Middle frontal gyrus (tissue), 1 donor: ENCODE results near the gene ASMTL.

Source experiments
- DNase-seq: peaks from one replicate; pipeline ENCODE4 v3.0.0-alpha.2; 2015; ENCODE audit warnings: low spot score; ENCODE audit errors: extremely low spot score

Gene ASMTL

GRCh38 chrX:1354036-1355019 lies 98.4 kb downstream of the ASMTL start:
- no peak for DNase-seq
